ENCODE measurements around the gene IFNA16.
"Not testable (repeated sequence)": the region's sequence is repeated elsewhere in the genome, so short reads cannot be mapped to it uniquely, and the experiment has no call there.

DNA sequence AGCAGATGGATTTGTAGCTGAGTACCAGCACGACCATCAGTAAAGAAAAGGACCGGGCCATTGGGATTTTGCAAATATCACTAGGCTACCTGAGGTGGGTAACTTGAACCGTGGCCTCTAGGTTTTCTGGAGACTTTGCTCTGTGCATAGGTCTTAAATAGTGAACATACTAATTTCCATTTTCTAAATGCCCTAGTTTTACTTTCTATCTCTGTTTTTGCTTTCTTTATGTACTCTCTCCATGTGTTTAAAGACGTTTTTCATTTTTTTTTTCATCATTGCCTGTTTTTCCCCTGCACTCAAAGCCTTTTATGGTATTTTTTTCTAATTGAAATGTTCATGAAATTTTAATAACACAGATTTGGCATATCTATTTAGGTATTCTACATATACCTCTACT, 15.0 kb downstream of the IFNA16 start, which contains the start of gene IFNA7:
- TF ChIP-seq POLR2A (IDR thresholded peaks at IDR 0.05) = not testable (repeated sequence)
- TF ChIP-seq, protein P1, sequence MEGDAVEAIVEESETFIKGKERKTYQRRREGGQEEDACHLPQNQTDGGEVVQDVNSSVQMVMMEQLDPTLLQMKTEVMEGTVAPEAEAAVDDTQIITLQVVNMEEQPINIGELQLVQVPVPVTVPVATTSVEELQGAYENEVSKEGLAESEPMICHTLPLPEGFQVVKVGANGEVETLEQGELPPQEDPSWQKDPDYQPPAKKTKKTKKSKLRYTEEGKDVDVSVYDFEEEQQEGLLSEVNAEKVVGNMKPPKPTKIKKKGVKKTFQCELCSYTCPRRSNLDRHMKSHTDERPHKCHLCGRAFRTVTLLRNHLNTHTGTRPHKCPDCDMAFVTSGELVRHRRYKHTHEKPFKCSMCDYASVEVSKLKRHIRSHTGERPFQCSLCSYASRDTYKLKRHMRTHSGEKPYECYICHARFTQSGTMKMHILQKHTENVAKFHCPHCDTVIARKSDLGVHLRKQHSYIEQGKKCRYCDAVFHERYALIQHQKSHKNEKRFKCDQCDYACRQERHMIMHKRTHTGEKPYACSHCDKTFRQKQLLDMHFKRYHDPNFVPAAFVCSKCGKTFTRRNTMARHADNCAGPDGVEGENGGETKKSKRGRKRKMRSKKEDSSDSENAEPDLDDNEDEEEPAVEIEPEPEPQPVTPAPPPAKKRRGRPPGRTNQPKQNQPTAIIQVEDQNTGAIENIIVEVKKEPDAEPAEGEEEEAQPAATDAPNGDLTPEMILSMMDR (IDR thresholded peaks at IDR 0.05) = not testable (repeated sequence)

All from heart left ventricle (tissue), 13 donors.